Renal cortical epithelial cell (primary cell): ENCODE measurements around the gene APOL4. TPM values are rescaled to one million over a fixed set of nuclear protein-coding genes. Genes with fewer than 3 reads are reported as not detected.
A peak's percentile ranks its signal among the peaks of the same experiment; 100 is the strongest.
"Not testable (repeated sequence)": the region's sequence is repeated elsewhere in the genome, so short reads cannot be mapped to it uniquely, and the experiment has no call there.

Experiments
- DNase-seq: peaks from one replicate; pipeline ENCODE4 v3.0.0-alpha.2; 2011; ENCODE audit warnings: low read depth
- total RNA-seq: library from RNA; depleted of rRNA; stranded (reverse); fragments of >200 nt; gene quantifications from 2 replicates; pipeline ENCODE4 v1.2.3, GENCODE V29; 2014

APOL4 gene
- total RNA-seq, 1 donor from 2014 or later: not detected

- not testable (repeated sequence) for DNase-seq
Observed at GRCh38 chr22:36231051-36231450, 29.4 kb upstream of the APOL4 start.

GRCh38 chr22:36229649-36230048 lies 28.0 kb upstream of the APOL4 start:
- DNase-seq: not testable (repeated sequence)

GRCh38 chr22:36228944-36229343 lies 27.3 kb upstream of the APOL4 start:
- DNase-seq: no peak

- DNase-seq: not testable (repeated sequence)
Observed at GRCh38 chr22:36228369-36228768, 26.8 kb upstream of the APOL4 start.

GRCh38 chr22:36227806-36228205 lies 26.2 kb upstream of the APOL4 start:
- DNase-seq: no peak

- DNase-seq: no peak
Observed at GRCh38 chr22:36227396-36227795, 25.8 kb upstream of the APOL4 start.

- no peak for DNase-seq
Observed at GRCh38 chr22:36226189-36226588, 24.6 kb upstream of the APOL4 start.

GRCh38 chr22:36225333-36225922 lies 23.8 kb upstream of the APOL4 start:
- no peak for DNase-seq

- DNase-seq: peak; percentile 27
Observed at GRCh38 chr22:36224245-36224644, 22.6 kb upstream of the APOL4 start.

GRCh38 chr22:36223504-36223903 lies 21.9 kb upstream of the APOL4 start:
- DNase-seq: no peak

- DNase-seq: no peak
Observed at GRCh38 chr22:36222887-36223450, 21.4 kb upstream of the APOL4 start.

- DNase-seq: peak; percentile 47
Observed at GRCh38 chr22:36221799-36222751, 20.5 kb upstream of the APOL4 start.

- DNase-seq: no peak
Observed at GRCh38 chr22:36220451-36220921, 18.9 kb upstream of the APOL4 start.

GRCh38 chr22:36218648-36219193 lies 17.1 kb upstream of the APOL4 start:
- DNase-seq: no peak

- no peak for DNase-seq
Observed at GRCh38 chr22:36215981-36216380, 14.4 kb upstream of the APOL4 start.

GRCh38 chr22:36213586-36213985 lies 12.0 kb upstream of the APOL4 start:
- peak; percentile 50 for DNase-seq

GRCh38 chr22:36212901-36213300 lies 11.3 kb upstream of the APOL4 start:
- no peak for DNase-seq

GRCh38 chr22:36211237-36211861 lies 9.7 kb upstream of the APOL4 start:
- peak; percentile 44 for DNase-seq

- no peak for DNase-seq
Observed at GRCh38 chr22:36210224-36210623, 8.6 kb upstream of the APOL4 start.

- DNase-seq: not testable (repeated sequence)
Observed at GRCh38 chr22:36209488-36209908, 7.9 kb upstream of the APOL4 start.

GRCh38 chr22:36208914-36209313 lies 7.3 kb upstream of the APOL4 start:
- DNase-seq: no peak
